H1 (cell line): ENCODE measurements around the gene FLT1. TPM values are rescaled to one million over a fixed set of nuclear protein-coding genes. Genes with fewer than 3 reads are reported as not detected.

ENCODE experiments used
- CTCF ChIA-PET: fragments of 300-600 bp; sonication (Branson Sonifier 250); formaldehyde crosslinking; loops from one replicate; lab custom pipeline; 2021; ENCODE audit not compliant: partially characterized antibody; lab: Charles Lee
- POLR2A ChIA-PET: fragments of 300-600 bp; sonication (Branson Sonifier 250); formaldehyde crosslinking; loops from one replicate; lab custom pipeline; 2021; ENCODE audit warnings: inconsistent platforms; ENCODE audit not compliant: partially characterized antibody; lab: Charles Lee
- DNase-seq, 2 experiments: peaks; one replicate each; pipeline versions ENCODE4 v3.0.0 to v3.0.0-alpha.2; 2010 to 2022; ENCODE audit warnings: low spot score in 2 of 2, low read depth in 1 of 2, mixed read lengths in 1 of 2
- FAIRE-seq: peaks from 2 replicates; lab custom pipeline; 2011; peaks lifted over from hg19 to GRCh38; lab: Jason Lieb, UNC
- H2AFZ ChIP-seq: 2 replicates; pipeline ENCODE4 v1.8.1; 2012; ENCODE audit warnings: low read length, inconsistent platforms
- H2AK5ac ChIP-seq: 2 replicates; pipeline ENCODE4 v1.6.1; 2013; ENCODE audit warnings: low read depth, low read length
- H2BK120ac ChIP-seq: replicated peaks from 2 replicates; pipeline ENCODE3; 2013; ENCODE audit warnings: low read depth, low read length, inconsistent platforms
- H2BK12ac ChIP-seq: 2 replicates; pipeline ENCODE4 v1.6.1; 2013; ENCODE audit warnings: low read depth, low read length
- H2BK15ac ChIP-seq: 2 replicates; pipeline ENCODE4 v1.6.1; 2013; ENCODE audit warnings: low read length
- H2BK20ac ChIP-seq: 2 replicates; pipeline ENCODE4 v1.6.1; 2013; ENCODE audit warnings: low read length
- H2BK5ac ChIP-seq: 2 replicates; pipeline ENCODE4 v1.6.1; 2013; ENCODE audit warnings: low read depth, low read length
- H3K14ac ChIP-seq: 2 replicates; pipeline ENCODE4 v1.6.1; 2013; ENCODE audit warnings: inconsistent platforms; ENCODE audit not compliant: insufficient read length
- H3K18ac ChIP-seq: 2 replicates; pipeline ENCODE4 v1.6.1; 2013; ENCODE audit warnings: low read length; ENCODE audit errors: extremely low read depth
- H3K23ac ChIP-seq: 2 replicates; pipeline ENCODE4 v1.6.1; 2013; ENCODE audit warnings: inconsistent platforms; ENCODE audit not compliant: insufficient read length
- H3K23me2 ChIP-seq: 2 replicates; pipeline ENCODE4 v1.6.1; 2013; ENCODE audit warnings: low read depth, low read length
- H3K27ac ChIP-seq: 2 replicates; pipeline ENCODE4 v1.6.1; 2011; ENCODE audit warnings: low read depth, low read length, inconsistent platforms
- H3K27me3 ChIP-seq, 4 experiments: replicated peaks in 1 of 4; 1 replicate in 1 of 4; 2 replicates in 3 of 4; pipeline versions ENCODE4 v1.6.1 to v1.8.1; 2011 to 2013; ENCODE audit warnings: low read length in 3 of 4, mild to moderate bottlenecking in 3 of 4, inconsistent platforms in 2 of 4, mixed read lengths in 2 of 4, moderate library complexity in 1 of 4; ENCODE audit not compliant: control insufficient read depth in 3 of 4, insufficient read depth in 3 of 4; ENCODE audit errors: extremely low read depth in 1 of 4
- H3K36me3 ChIP-seq, 4 experiments: 2 replicates each; pipeline versions ENCODE4 v1.6.1 to v1.8.1; 2011 to 2013; ENCODE audit warnings: mild to moderate bottlenecking in 4 of 4, low read length in 3 of 4, moderate library complexity in 2 of 4, control low read depth in 1 of 4, inconsistent platforms in 1 of 4; ENCODE audit not compliant: insufficient read depth in 4 of 4, control insufficient read depth in 2 of 4
- H3K4ac ChIP-seq: replicated peaks from 2 replicates; pipeline ENCODE3; 2013; ENCODE audit warnings: low read length, low read depth, mixed read lengths, inconsistent platforms; ENCODE audit not compliant: insufficient read length
- H3K4me1 ChIP-seq, 4 experiments: replicated peaks in 1 of 4; 1 replicate in 1 of 4; 2 replicates in 3 of 4; pipeline versions ENCODE4 v1.6.1 to v1.8.1; 2011 to 2013; ENCODE audit warnings: low read length in 3 of 4, inconsistent platforms in 2 of 4, mixed read lengths in 1 of 4; ENCODE audit not compliant: insufficient read depth in 4 of 4, control insufficient read depth in 3 of 4
- H3K4me2 ChIP-seq, 2 experiments: 2 replicates each; pipeline versions ENCODE4 v1.6.1 to v1.8.1; 2011 to 2013; ENCODE audit warnings: low read depth in 2 of 2, low read length in 2 of 2, control low read depth in 1 of 2, inconsistent platforms in 1 of 2, mild to moderate bottlenecking in 1 of 2; ENCODE audit not compliant: insufficient read depth in 1 of 2
- H3K4me3 ChIP-seq, 4 experiments: fragments of 200-600, 300-600 bp in 1 of 4; sonication (generic), shearing (Covaris generic), sonication (Bioruptor Twin) in 1 of 4; 2 replicates each; pipeline versions ENCODE4 v1.5.1 to v1.8.1; 2011 to 2016; ENCODE audit warnings: low read length in 4 of 4, low read depth in 3 of 4, control low read depth in 2 of 4, inconsistent platforms in 2 of 4, mild to moderate bottlenecking in 2 of 4, mixed read lengths in 1 of 4, moderate library complexity in 1 of 4; ENCODE audit not compliant: insufficient read depth in 2 of 4; ENCODE audit errors: extremely low read depth in 1 of 4
- H3K56ac ChIP-seq: replicated peaks from 2 replicates; pipeline ENCODE3; 2013; ENCODE audit warnings: low read depth, mild to moderate bottlenecking, mixed read lengths, low read length, inconsistent platforms; ENCODE audit not compliant: insufficient read length
- H3K79me1 ChIP-seq: 2 replicates; pipeline ENCODE4 v1.6.1; 2013; ENCODE audit warnings: low read depth, low read length, control low read depth
- H3K79me2 ChIP-seq, 2 experiments: 2 replicates each; pipeline versions ENCODE4 v1.6.1 to v1.8.1; 2012 to 2013; ENCODE audit warnings: low read length in 2 of 2, mild to moderate bottlenecking in 2 of 2, inconsistent platforms in 1 of 2; ENCODE audit not compliant: insufficient read depth in 2 of 2, control insufficient read depth in 1 of 2
- H3K9ac ChIP-seq, 4 experiments: replicated peaks in 1 of 4; 1 replicate in 1 of 4; 2 replicates in 3 of 4; pipeline versions ENCODE4 v1.6.1 to v1.8.1; 2011 to 2013; ENCODE audit warnings: low read depth in 3 of 4, low read length in 3 of 4, control low read depth in 2 of 4, mild to moderate bottlenecking in 2 of 4, moderate library complexity in 2 of 4, inconsistent platforms in 1 of 4; ENCODE audit errors: extremely low read depth in 1 of 4
- H3K9me3 ChIP-seq, 2 experiments: 2 replicates each; pipeline versions ENCODE4 v1.6.1 to v1.8.1; 2012 to 2013; ENCODE audit warnings: mild to moderate bottlenecking in 2 of 2, moderate library complexity in 2 of 2, control low read depth in 1 of 2, inconsistent platforms in 1 of 2, low read depth in 1 of 2, low read length in 1 of 2, mixed read lengths in 1 of 2; ENCODE audit not compliant: insufficient read depth in 2 of 2
- H4K20me1 ChIP-seq, 2 experiments: replicated peaks in 1 of 2; 2 replicates each; pipeline versions ENCODE3 to v1.8.1; 2011 to 2013; ENCODE audit warnings: inconsistent platforms in 2 of 2, low read length in 2 of 2, mild to moderate bottlenecking in 1 of 2; ENCODE audit not compliant: insufficient read depth in 2 of 2, control insufficient read depth in 1 of 2
- H4K5ac ChIP-seq: 2 replicates; pipeline ENCODE4 v1.6.1; 2013; ENCODE audit warnings: low read length, low read depth, mixed read lengths, inconsistent platforms; ENCODE audit not compliant: insufficient read length
- H4K8ac ChIP-seq: 2 replicates; pipeline ENCODE4 v1.8.0; 2013; ENCODE audit warnings: mild to moderate bottlenecking, moderate library complexity, low read length, inconsistent platforms; ENCODE audit not compliant: insufficient read depth; ENCODE audit errors: extremely low read depth
- H4K91ac ChIP-seq: replicated peaks from 2 replicates; pipeline ENCODE3; 2013; ENCODE audit warnings: low read length, mixed read lengths, inconsistent platforms; ENCODE audit not compliant: insufficient read length
- CBX8 ChIP-seq: fragments of 300-800, 300-1000 bp; sonication (generic); IDR thresholded peaks from 2 replicates; pipeline ENCODE4 v1.7.1; 2016; ENCODE audit warnings: low read depth, low read length, borderline replicate concordance
- CREB1 ChIP-seq: IDR thresholded peaks from 2 replicates; pipeline ENCODE4 v1.6.1; 2012; ENCODE audit warnings: inconsistent platforms
- JUN ChIP-seq: IDR thresholded peaks from 2 replicates; pipeline ENCODE4 v1.6.1; 2011; ENCODE audit warnings: low read depth, mild to moderate bottlenecking, improper control_type of control experiment, low read length
- POLR2AphosphoS5 ChIP-seq: IDR thresholded peaks from 2 replicates; pipeline ENCODE4 v1.6.1; 2011; ENCODE audit warnings: low read depth, low read length
- TAF7 ChIP-seq: optimal IDR thresholded peaks from 2 replicates; pipeline ENCODE3; 2011; ENCODE audit warnings: low read depth, mild to moderate bottlenecking, inconsistent platforms, low read length, moderate library complexity, borderline replicate concordance
- WGBS, 2 experiments: shearing (Covaris generic) in 1 of 2; methylation state at CpG; one replicate each; pipeline versions ENCODE4 v1.1.6 to v1.1.7; 2013 to 2015; ENCODE audit warnings: low lambda C conversion rate in 2 of 2, mixed read lengths in 2 of 2, inconsistent platforms in 1 of 2, low coverage in 1 of 2, missing lambda C conversion rate in 1 of 2; ENCODE audit not compliant: insufficient replicate concordance in 2 of 2, insufficient coverage in 1 of 2, insufficient read length in 1 of 2; ENCODE audit errors: extremely low coverage in 1 of 2, missing lambda C conversion rate in 1 of 2; 5-methylcytosine and 5-hydroxymethylcytosine counted together
- polyA plus RNA-seq, 7 experiments: library from polyadenylated mRNA; depleted of rRNA in 3 of 7; stranded (reverse) in 5 of 7; unstranded in 2 of 7; fragments of >200 nt in 5 of 7; fragments of 200-250 nt in 2 of 7; gene quantifications; 1 replicate in 5 of 7; 2 replicates in 1 of 7; 4 replicates in 1 of 7; pipeline versions ENCODE4 v1.2.1 to v1.2.3, GENCODE V29; 2011 to 2013; ENCODE audit warnings: missing spikeins in 2 of 7, mixed read lengths in 2 of 7
- total RNA-seq: library from RNA; stranded (reverse); fragmentation: NEBNext Ultra II Directional; extraction: Animal tissue kit (Norgen Biotek cat#: 25700); gene quantifications from 2 replicates; pipeline ENCODE4 v1.2.1, GENCODE V29; 2021
- TF ChIP-seq, protein P1 (sequence below): IDR thresholded peaks from 2 replicates; pipeline ENCODE4 v1.6.1; 2012; ENCODE audit warnings: low read length, inconsistent platforms
- TF ChIP-seq, protein P2 (sequence below): IDR thresholded peaks from 2 replicates; pipeline ENCODE4 v1.6.1; 2011; ENCODE audit warnings: low read length, improper control_type of control experiment

FLT1 gene
- total and polyA plus RNA-seq, 2 of the 8 experiments (the other 6 are each of a cell fraction or from before 2014, with no cell fraction given) = 19.7 to 90.2 TPM

GRCh38 chr13:28358708-28359107, 136.2 kb downstream of the FLT1 start:
- Histone ChIP-seq H2BK120ac (no peak overlapping the region), H3K4ac (no peak overlapping the region), H3K14ac (no peak overlapping the region), H3K27ac (no peak overlapping the region), H3K9me3 (no peaks in the 10 kb centered on the region), H3K56ac (no peak overlapping the region), H4K20me1 (no peaks in the 10 kb centered on the region), H4K91ac (no peak overlapping the region), H3K79me2 (no peaks in the 10 kb centered on the region), H3K36me3 (peaks cover 0 to 5% (median 0%) of the 10 kb centered on the region in 4 experiments; a peak in 4 of 8 replicates), H2AK5ac (no peak overlapping the region), H3K4me2 (no peak overlapping the region), H3K18ac (no peak overlapping the region), H2BK5ac (no peak overlapping the region), H2AFZ (no peak overlapping the region), H2BK12ac (no peak overlapping the region), H3K4me3 (no peak overlapping the region), H4K5ac (no peak overlapping the region), H3K27me3 (no peaks in the 10 kb centered on the region), H3K23me2 (no peaks in the 10 kb centered on the region), H3K4me1 (peaks cover 0 to 7% (median 2%) of the 10 kb centered on the region in 4 experiments; a peak in 2 of 7 replicates), H3K23ac (no peak overlapping the region), H2BK20ac (no peak overlapping the region), H2BK15ac (no peak overlapping the region), H3K9ac (no peak overlapping the region; a peak in 1 of 7 replicates), H4K8ac (no peak overlapping the region), H3K79me1 (no peaks in the 10 kb centered on the region)
- DNase-seq = no peak
- WGBS, 2 experiments = 83% methylated on average over 2 of the region's 2 CpGs; no CpG with 5 or more reads in 1 of the 2 experiments
- TF ChIP-seq, protein P1, sequence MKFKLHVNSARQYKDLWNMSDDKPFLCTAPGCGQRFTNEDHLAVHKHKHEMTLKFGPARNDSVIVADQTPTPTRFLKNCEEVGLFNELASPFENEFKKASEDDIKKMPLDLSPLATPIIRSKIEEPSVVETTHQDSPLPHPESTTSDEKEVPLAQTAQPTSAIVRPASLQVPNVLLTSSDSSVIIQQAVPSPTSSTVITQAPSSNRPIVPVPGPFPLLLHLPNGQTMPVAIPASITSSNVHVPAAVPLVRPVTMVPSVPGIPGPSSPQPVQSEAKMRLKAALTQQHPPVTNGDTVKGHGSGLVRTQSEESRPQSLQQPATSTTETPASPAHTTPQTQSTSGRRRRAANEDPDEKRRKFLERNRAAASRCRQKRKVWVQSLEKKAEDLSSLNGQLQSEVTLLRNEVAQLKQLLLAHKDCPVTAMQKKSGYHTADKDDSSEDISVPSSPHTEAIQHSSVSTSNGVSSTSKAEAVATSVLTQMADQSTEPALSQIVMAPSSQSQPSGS = no peak
- no peak for TF ChIP-seq POLR2AphosphoS5
- TF ChIP-seq TAF7 = no peak
- no peak for TF ChIP-seq JUN
- no peak for TF ChIP-seq CBX8
- TF ChIP-seq CREB1 = no peak
- TF ChIP-seq, protein P2, sequence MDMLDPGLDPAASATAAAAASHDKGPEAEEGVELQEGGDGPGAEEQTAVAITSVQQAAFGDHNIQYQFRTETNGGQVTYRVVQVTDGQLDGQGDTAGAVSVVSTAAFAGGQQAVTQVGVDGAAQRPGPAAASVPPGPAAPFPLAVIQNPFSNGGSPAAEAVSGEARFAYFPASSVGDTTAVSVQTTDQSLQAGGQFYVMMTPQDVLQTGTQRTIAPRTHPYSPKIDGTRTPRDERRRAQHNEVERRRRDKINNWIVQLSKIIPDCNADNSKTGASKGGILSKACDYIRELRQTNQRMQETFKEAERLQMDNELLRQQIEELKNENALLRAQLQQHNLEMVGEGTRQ = no peak
- POLR2A ChIA-PET = interaction anchor here (1.2 kb wide), 1 partner anchor 18 kb away, joined by 4 read pairs; no protein-coding TSS in a partner anchor
- CTCF ChIA-PET = interaction anchor here (1.0 to 1.4 kb wide), 2 partner anchors 18 to 30 kb away, joined by 3 to 5 read pairs; no protein-coding TSS in a partner anchor
- no peak for FAIRE-seq
